C4-2B (cell line): ENCODE measurements around the gene GABRB1.

Experiments
- H3K27ac ChIP-seq: fragments of 450-650 bp; 2 replicates; pipeline ENCODE4 v1.5.1; 2017
- ZFX ChIP-seq: fragments of 450-650 bp; IDR thresholded peaks from 2 replicates; pipeline ENCODE4 v1.6.1; 2017
- TF ChIP-seq, protein P1 (sequence below): fragments of 450-650 bp; conservative IDR thresholded peaks from 2 replicates; pipeline ENCODE4 v1.5.1; 2017; ENCODE audit warnings: mild to moderate bottlenecking

GABRB1 gene

DNA sequence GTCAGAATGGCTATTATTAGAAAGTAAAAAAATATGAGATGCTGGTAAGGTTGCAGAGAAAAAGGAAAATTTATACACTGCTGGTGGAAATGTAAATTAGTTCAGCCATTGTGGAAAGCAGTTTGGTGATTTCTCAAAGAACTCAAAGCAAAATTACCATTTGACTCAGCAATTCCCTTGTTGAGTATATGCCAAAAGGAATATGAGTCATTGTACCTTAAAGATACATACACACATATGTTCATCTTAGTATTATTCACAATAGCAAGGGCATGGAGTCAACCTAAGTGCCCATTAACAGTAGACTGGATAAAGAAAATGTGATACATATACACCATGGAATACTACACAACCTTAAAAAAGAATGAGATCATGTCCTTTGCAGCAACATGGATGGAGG lies 284.0 kb downstream of the GABRB1 start:
- no peak overlapping the region for H3K27ac ChIP-seq
- TF ChIP-seq, protein P1, sequence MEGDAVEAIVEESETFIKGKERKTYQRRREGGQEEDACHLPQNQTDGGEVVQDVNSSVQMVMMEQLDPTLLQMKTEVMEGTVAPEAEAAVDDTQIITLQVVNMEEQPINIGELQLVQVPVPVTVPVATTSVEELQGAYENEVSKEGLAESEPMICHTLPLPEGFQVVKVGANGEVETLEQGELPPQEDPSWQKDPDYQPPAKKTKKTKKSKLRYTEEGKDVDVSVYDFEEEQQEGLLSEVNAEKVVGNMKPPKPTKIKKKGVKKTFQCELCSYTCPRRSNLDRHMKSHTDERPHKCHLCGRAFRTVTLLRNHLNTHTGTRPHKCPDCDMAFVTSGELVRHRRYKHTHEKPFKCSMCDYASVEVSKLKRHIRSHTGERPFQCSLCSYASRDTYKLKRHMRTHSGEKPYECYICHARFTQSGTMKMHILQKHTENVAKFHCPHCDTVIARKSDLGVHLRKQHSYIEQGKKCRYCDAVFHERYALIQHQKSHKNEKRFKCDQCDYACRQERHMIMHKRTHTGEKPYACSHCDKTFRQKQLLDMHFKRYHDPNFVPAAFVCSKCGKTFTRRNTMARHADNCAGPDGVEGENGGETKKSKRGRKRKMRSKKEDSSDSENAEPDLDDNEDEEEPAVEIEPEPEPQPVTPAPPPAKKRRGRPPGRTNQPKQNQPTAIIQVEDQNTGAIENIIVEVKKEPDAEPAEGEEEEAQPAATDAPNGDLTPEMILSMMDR = no peak
- no peak for TF ChIP-seq ZFX

GRCh38 chr4:47326025-47326424 lies 294.7 kb downstream of the GABRB1 start:
- H3K27ac ChIP-seq = no peak overlapping the region
- TF ChIP-seq, protein P1 = no peak
- TF ChIP-seq ZFX = no peak

DNA sequence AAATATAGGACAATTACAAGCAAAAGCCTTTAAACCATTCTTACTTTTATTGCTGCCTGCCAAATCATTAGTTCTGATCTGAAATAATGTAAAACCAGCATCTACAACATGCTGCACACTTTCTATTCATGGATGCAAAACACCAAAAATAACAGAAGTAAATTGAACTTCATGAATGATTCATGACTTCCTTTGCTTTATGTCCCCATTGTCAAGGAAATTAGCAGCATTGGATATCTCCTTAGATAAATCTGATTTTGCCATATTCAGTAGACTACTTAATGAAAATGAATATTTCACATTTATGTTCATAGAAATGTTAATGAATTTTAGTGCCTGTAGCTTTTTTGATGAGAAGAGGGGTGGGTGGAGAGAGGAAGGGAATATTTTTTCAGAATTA lies 299.5 kb downstream of the GABRB1 start:
- TF ChIP-seq ZFX = no peak
- no peak overlapping the region for H3K27ac ChIP-seq

GRCh38 chr4:47334652-47335051 lies 303.3 kb downstream of the GABRB1 start:
- TF ChIP-seq, protein P1 = no peak
- no peak for TF ChIP-seq ZFX

GRCh38 chr4:47337893-47338292 lies 306.5 kb downstream of the GABRB1 start:
- TF ChIP-seq, protein P1 = no peak
- no peak for TF ChIP-seq ZFX
- H3K27ac ChIP-seq = no peak overlapping the region

More at GRCh38 chr4:47334652-47335051, 303.3 kb downstream of the GABRB1 start:
- H3K27ac ChIP-seq = no peak overlapping the region

DNA sequence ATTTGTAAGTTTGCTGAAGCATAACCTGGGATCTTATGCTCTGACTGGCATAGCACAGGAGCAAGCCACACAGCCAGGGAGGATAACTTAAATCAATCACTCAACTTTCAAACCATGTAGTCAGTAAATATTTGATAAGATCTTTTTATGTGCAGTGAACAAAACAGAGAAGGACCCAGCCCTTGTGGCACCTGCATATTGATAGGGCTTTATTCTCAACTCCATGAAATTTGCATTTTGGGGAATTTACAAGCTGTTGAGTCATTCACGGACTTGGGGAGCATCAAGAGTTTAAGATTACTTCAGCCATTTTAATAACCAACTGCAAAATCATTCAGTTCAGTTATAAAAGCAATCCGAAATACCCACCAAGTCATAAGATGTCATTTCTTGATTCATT lies 309.5 kb downstream of the GABRB1 start:
- no peak overlapping the region for H3K27ac ChIP-seq
- TF ChIP-seq, protein P1 = no peak
- TF ChIP-seq ZFX = no peak

GRCh38 chr4:47342796-47343195 lies 311.4 kb downstream of the GABRB1 start:
- H3K27ac ChIP-seq = no peak overlapping the region
- TF ChIP-seq ZFX = no peak
- TF ChIP-seq, protein P1 = no peak

GRCh38 chr4:47349326-47349725 lies 318.0 kb downstream of the GABRB1 start:
- TF ChIP-seq, protein P1 = no peak
- TF ChIP-seq ZFX = no peak
- H3K27ac ChIP-seq = no peak overlapping the region
